Fibroblast of the aortic adventitia (primary cell): Measurements from ENCODE around the gene EZR. TPM values are rescaled to one million over a fixed set of nuclear protein-coding genes. Genes with fewer than 3 reads are reported as not detected.
"Not testable (repeated sequence)": the region's sequence is repeated elsewhere in the genome, so short reads cannot be mapped to it uniquely, and the experiment has no call there.

ENCODE experiments used
- DNase-seq: peaks from one replicate; pipeline ENCODE4 v3.0.0-alpha.2; 2010; ENCODE audit warnings: low read depth
- H3K4me3 ChIP-seq: 2 replicates; pipeline ENCODE4 v1.5.1; 2011; ENCODE audit warnings: low read depth, mild to moderate bottlenecking, control low read depth, low read length, moderate library complexity
- CTCF ChIP-seq: IDR thresholded peaks from 2 replicates; pipeline ENCODE4 v1.5.1; 2011; ENCODE audit warnings: mild to moderate bottlenecking, low read length, control low read depth, inconsistent platforms; ENCODE audit not compliant: insufficient read depth
- total RNA-seq: library from RNA; depleted of rRNA; stranded (reverse); fragments of >200 nt; gene quantifications from 2 replicates; pipeline ENCODE4 v1.2.3, GENCODE V29; 2012; ENCODE audit warnings: low replicate concordance

The EZR gene
- total RNA-seq, 1 donor = 41.3 TPM

- DNase-seq = peak; percentile 53
- no peak for TF ChIP-seq CTCF
- no peak overlapping the region for H3K4me3 ChIP-seq
Measured at GRCh38 chr6:158825951-158826306, 6.8 kb upstream of the EZR start.

GRCh38 chr6:158825038-158825950, 6.1 kb upstream of the EZR start:
- no peak for DNase-seq
- H3K4me3 ChIP-seq = no peak overlapping the region
- no peak for TF ChIP-seq CTCF

GRCh38 chr6:158823616-158824015, 4.4 kb upstream of the EZR start:
- not testable (repeated sequence) for DNase-seq, H3K4me3 ChIP-seq

- DNase-seq = peak; percentile 24
- H3K4me3 ChIP-seq = no peak overlapping the region
- no peak for TF ChIP-seq CTCF
Measured at GRCh38 chr6:158819977-158820622, 932 bp upstream of the EZR start.

- peak overlapping the region; percentile 82 for H3K4me3 ChIP-seq
- DNase-seq = peak; percentile 58
- TF ChIP-seq CTCF = no peak
Measured at GRCh38 chr6:158818581-158819212, 471 bp downstream of the EZR start.

- DNase-seq = peak; percentile 54
- TF ChIP-seq CTCF = no peak
- H3K4me3 ChIP-seq = peak overlapping the region; percentile 82
Measured at GRCh38 chr6:158817728-158818580, 1.2 kb downstream of the EZR start.
